ENCODE data around the gene REG1B. TPM values are rescaled to one million over a fixed set of nuclear protein-coding genes. Genes with fewer than 3 reads are reported as not detected.

Gene REG1B
- total RNA-seq, 1 experiment from 2014 or later, result 2.1 TPM

- Mint-ChIP-seq H3K9me3 (peaks cover 5% of the 10 kb centered on the region), H3K4me3 (no peak overlapping the region), H3K27me3 (ENCODE audit: low read depth) (peaks cover 2% of the 10 kb centered on the region; the same call in 1 of the 2 replicates), H3K4me1 (0 out of 2 replicates have a peak, but pooled peaks cover 4% of the 10 kb centered on the region), H3K36me3 (no peaks in the 10 kb centered on the region; the same call in 1 of the 2 replicates), H3K27ac (no peak overlapping the region)
- TF ChIP-seq ZSCAN18 (CRISPR knock-in tag; IDR thresholded peaks at IDR 0.05), result no peak
- TF ChIP-seq CREB1 (CRISPR knock-in tag; IDR thresholded peaks at IDR 0.05), result no peak
- TF ChIP-seq STAT6 (CRISPR knock-in tag; conservative IDR thresholded peaks at IDR 0.05; ENCODE audit: low read depth), result no peak
- no peak for TF ChIP-seq ZBTB21 (CRISPR knock-in tag; IDR thresholded peaks at IDR 0.05; ENCODE audit: borderline replicate concordance)
- no peak for TF ChIP-seq NR1H2 (CRISPR knock-in tag; IDR thresholded peaks at IDR 0.05)
- TF ChIP-seq NFATC4 (CRISPR knock-in tag; IDR thresholded peaks at IDR 0.05), result no peak
- TF ChIP-seq ELF4 (CRISPR knock-in tag; IDR thresholded peaks at IDR 0.05; ENCODE audit: low read depth), result no peak
- TF ChIP-seq HMGXB4 (CRISPR knock-in tag; IDR thresholded peaks at IDR 0.05), result no peak
- POLR2A ChIA-PET, result interaction anchor here (0.7 kb wide), 1 partner anchor 105 kb away, joined by 3 read pairs; no protein-coding TSS in a partner anchor
- DNase-seq (ENCODE audit: low spot score), result no peak
- no peak for ATAC-seq
- CTCF ChIA-PET, result no interaction called here
Measured at GRCh38 chr2:79114797-79115494, 27.2 kb upstream of the REG1B start.

GRCh38 chr2:79112269-79112668 is 24.5 kb upstream of the REG1B start:
- ChIA-PET CTCF (no interaction called here), POLR2A (no interaction called here)
- no peak overlapping the region for H3K27ac Mint-ChIP-seq
- 0 out of 2 replicates have a peak, but pooled peaks cover 4% of the 10 kb centered on the region for H3K4me1 Mint-ChIP-seq
- no peak for DNase-seq (ENCODE audit: low spot score)
- no peaks in the 10 kb centered on the region for H3K9me3 Mint-ChIP-seq
- H3K27me3 Mint-ChIP-seq (ENCODE audit: low read depth), result peaks cover 2% of the 10 kb centered on the region; the same call in 1 of the 2 replicates
- no peaks in the 10 kb centered on the region; the same call in 1 of the 2 replicates for H3K36me3 Mint-ChIP-seq
- H3K4me3 Mint-ChIP-seq, result no peak overlapping the region; the same call in 1 of the 2 replicates
- ATAC-seq, result no peak
- no peak for TF ChIP-seq ETV6 (CRISPR knock-in tag; IDR thresholded peaks at IDR 0.05)
- TF ChIP-seq TP53 (CRISPR knock-in tag; IDR thresholded peaks at IDR 0.05), result no peak
- no peak for TF ChIP-seq ZNF532 (CRISPR knock-in tag; IDR thresholded peaks at IDR 0.05; ENCODE audit: borderline replicate concordance)
- TF ChIP-seq MLX (CRISPR knock-in tag; IDR thresholded peaks at IDR 0.05), result no peak
- no peak for TF ChIP-seq USF1 (CRISPR knock-in tag; IDR thresholded peaks at IDR 0.05)
- no peak for TF ChIP-seq JUN (CRISPR knock-in tag; IDR thresholded peaks at IDR 0.05)
- TF ChIP-seq ATF6 (CRISPR knock-in tag; IDR thresholded peaks at IDR 0.05), result no peak
- no peak for TF ChIP-seq ZNF396 (CRISPR knock-in tag; IDR thresholded peaks at IDR 0.05; ENCODE audit: borderline replicate concordance)
- TF ChIP-seq GTF2I (CRISPR knock-in tag; conservative IDR thresholded peaks at IDR 0.05), result no peak
- TF ChIP-seq TCF7 (CRISPR knock-in tag; IDR thresholded peaks at IDR 0.05; ENCODE audit: low read depth), result no peak
- TF ChIP-seq ZNF671 (CRISPR knock-in tag; IDR thresholded peaks at IDR 0.05), result no peak
